ENCODE measurements around the gene ZC3H14.
"Not testable (repeated sequence)": the region's sequence is repeated elsewhere in the genome, so short reads cannot be mapped to it uniquely, and the experiment has no call there.

ZC3H14 gene

GRCh38 chr14:88562831-88563686 lies at the start of gene ZC3H14:
Gene ZC3H14, plus strand, starts transcription at chr14:88563037. Its CDS starts 97 bp downstream, at chr14:88563134.
- peak; percentile 81 to 87 for DNase-seq (ENCODE audit: extremely low read depth in 1 of 2, low read depth in 1 of 2)

- no peak for DNase-seq (ENCODE audit: extremely low read depth in 1 of 2, low read depth in 1 of 2)
Measured at GRCh38 chr14:88515499-88516221, 47.2 kb upstream of the ZC3H14 start.

GRCh38 chr14:88516861-88517357 lies 45.9 kb upstream of the ZC3H14 start:
- DNase-seq (ENCODE audit: extremely low read depth in 1 of 2, low read depth in 1 of 2) = no peak

DNA sequence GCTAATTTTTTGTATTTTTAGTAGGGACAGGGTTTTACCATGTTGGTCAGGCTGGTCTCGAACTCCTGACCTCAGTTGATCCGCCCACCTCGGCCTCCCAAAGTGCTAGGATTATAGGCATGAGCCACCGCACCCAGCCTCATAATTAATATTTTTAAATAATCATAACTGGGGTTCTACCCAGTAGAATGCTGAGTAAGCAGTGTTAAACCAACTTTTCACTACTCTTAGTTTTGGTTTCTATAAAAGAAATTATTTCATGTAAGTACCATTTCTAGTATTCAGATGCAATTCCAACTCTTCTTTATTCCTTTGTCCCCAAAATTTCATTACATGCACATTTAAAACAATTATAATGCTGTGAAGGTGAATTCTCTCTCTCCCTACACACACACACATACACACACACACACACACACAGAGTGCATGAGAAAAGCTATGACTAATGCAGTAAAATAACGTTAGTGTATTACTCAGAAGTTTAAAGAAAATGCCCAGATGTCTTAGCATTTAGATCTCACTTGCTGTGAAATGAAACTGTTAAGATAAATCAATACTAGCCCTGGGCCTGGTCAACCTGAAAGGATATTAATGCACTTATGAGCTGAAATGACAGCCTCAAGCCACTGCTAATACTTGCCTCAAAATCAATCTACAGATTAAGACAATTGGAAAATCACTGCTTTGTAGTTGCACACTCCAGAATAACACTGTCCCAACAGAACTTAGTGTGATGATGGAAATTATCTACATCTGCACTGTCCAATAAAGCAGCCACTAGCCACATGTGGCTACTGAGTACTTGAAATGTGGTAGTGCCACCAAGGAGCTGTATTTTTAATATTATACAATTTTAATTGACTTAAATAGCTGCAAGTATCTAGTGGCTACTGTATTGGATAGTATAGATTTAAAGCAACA lies 44.0 kb upstream of the ZC3H14 start:
- DNase-seq (ENCODE audit: extremely low read depth in 1 of 2, low read depth in 1 of 2) = no peak

- DNase-seq (ENCODE audit: extremely low read depth in 1 of 2, low read depth in 1 of 2) = no peak
Measured at GRCh38 chr14:88519907-88520306, 42.9 kb upstream of the ZC3H14 start.

DNA sequence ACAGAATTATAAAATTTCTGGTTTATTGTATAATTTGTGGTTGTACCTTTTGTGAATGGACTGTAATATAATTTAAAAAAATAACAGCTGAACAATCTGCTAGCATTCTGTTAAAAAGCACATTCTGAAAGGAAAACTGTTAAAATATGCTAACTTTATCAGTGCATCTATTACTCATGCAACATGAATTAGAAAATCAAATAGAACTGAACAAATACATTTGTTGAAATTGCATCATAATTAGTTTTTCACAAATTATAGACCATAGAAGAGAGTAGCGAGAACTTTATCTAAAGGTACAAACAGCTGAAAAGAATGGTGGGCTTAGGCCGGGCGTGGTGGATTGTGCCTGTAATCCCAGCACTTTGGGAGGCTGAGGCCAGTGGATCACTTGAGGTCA lies 41.0 kb upstream of the ZC3H14 start:
- DNase-seq (ENCODE audit: extremely low read depth in 1 of 2, low read depth in 1 of 2) = no peak

DNA sequence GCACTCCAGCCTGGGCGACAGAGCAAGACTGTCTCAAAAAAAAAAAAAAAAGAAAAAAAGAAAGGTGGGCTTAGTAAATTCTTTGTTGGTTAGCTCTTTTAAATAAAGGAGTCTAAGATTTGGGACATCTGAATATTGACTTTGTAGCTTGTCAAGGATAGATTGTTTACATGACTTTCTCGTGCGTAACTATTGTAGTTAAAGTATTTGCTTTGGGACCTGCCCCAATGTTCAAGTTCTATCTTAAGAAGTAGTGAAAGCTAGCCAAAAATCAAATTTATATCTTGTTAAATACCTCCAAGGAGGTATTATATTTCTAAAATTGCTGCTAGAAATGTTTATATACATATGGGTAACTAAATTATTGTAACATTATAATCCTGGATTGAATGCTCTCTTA lies 40.4 kb upstream of the ZC3H14 start:
- no peak for DNase-seq (ENCODE audit: extremely low read depth in 1 of 2, low read depth in 1 of 2)

GRCh38 chr14:88529889-88530288 lies 32.9 kb upstream of the ZC3H14 start:
- not testable (repeated sequence) for DNase-seq (ENCODE audit: extremely low read depth in 1 of 2, low read depth in 1 of 2)

DNA sequence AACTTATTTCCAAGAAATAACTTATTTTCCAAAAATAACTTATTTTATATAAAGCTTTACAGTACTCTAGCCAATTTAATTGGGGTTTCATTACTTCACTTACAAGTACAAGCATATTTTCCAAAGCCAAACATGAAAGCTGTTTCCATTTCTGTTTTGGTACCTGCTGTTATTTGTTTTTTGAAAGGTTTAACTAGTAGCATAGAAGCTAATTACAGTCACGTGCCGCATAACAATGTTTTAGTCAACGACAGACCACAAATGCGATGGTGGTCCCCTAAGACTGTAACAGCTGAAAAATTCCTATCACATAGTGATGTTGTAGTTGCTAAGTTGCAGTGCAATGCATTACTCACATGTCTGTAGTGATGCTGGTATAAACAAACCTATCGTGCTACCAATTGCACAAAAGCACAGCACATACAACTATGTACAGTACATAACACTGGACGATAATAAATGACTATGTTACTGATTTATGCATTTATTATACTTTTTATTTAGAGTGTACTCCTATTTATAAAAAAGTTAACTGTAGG lies 29.7 kb upstream of the ZC3H14 start:
- DNase-seq (ENCODE audit: extremely low read depth in 1 of 2, low read depth in 1 of 2) = no peak

GRCh38 chr14:88535149-88535548 lies 27.7 kb upstream of the ZC3H14 start:
- DNase-seq (ENCODE audit: extremely low read depth in 1 of 2, low read depth in 1 of 2) = no peak

- DNase-seq (ENCODE audit: extremely low read depth in 1 of 2, low read depth in 1 of 2) = no peak
Measured at GRCh38 chr14:88535813-88536212, 27.0 kb upstream of the ZC3H14 start.

GRCh38 chr14:88541324-88541723 lies 21.5 kb upstream of the ZC3H14 start:
- no peak for DNase-seq (ENCODE audit: extremely low read depth in 1 of 2, low read depth in 1 of 2)

DNA sequence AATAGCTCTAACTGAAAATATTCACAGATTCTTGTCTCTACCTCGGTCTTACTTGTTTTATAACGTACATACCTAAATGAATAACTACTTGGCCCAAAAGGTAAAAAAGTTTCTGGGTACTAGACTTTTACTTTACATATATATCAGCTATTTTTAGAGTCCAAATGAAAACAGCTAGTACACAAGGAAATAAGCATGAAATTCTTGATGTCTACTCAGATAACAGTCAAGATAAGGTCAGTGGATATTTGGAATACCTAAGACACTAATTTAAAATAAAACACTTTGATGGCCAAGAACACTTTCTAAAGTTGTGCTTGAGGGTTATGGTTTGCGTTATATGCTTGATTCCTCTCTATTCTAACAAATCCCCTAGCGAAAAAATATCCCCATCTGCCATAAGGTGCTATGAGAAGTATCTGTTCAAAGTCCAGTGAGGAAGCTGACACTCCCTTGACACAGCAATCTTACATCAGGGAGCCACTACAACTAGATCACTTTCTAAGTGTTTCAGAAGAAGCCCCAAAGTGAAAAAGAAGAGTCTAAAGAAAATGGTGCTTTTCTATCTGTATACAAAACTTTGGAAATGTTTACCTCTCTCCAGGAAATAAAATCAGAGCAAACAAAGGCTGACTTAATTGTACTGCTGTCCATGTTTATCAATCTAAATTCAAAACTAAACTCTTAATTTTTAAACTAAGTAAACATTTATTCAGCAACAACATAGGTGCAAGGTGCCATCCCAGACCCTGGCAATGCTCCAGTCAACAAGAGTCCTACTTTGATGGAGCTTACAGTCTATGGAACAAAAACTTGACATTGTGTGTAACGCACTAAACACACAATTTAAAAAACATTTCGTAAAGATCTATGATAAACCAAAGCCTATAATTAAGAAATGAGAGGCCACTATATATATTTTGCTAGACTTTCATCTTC lies 19.7 kb upstream of the ZC3H14 start:
- DNase-seq (ENCODE audit: extremely low read depth in 1 of 2, low read depth in 1 of 2) = no peak

- DNase-seq (ENCODE audit: extremely low read depth in 1 of 2, low read depth in 1 of 2) = no peak
Measured at GRCh38 chr14:88545256-88545655, 17.6 kb upstream of the ZC3H14 start.

GRCh38 chr14:88546621-88547385 lies 16.0 kb upstream of the ZC3H14 start:
- DNase-seq (ENCODE audit: extremely low read depth in 1 of 2, low read depth in 1 of 2) = no peak

DNA sequence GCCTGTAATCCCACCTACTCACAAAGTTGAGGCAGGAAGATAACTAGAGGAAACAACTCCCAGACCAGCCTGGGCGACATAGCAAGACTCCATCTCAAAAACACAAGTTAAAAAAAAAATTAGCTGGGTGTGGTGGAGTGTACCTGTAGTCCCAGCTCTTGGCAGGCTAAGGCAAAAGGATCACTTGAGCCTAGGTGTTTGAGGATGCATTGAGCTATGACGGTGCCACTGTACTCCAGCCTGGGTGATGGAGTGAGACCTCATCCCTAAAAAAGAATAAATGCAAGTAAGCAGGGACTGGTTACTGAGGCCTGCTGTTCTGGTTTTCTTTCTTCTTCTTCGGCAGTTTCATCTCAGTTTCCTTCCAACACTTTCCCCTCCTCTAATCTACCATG lies 15.5 kb upstream of the ZC3H14 start:
- DNase-seq (ENCODE audit: extremely low read depth in 1 of 2, low read depth in 1 of 2) = no peak

GRCh38 chr14:88550078-88550477 lies 12.8 kb upstream of the ZC3H14 start:
- DNase-seq (ENCODE audit: extremely low read depth in 1 of 2, low read depth in 1 of 2) = no peak

DNA sequence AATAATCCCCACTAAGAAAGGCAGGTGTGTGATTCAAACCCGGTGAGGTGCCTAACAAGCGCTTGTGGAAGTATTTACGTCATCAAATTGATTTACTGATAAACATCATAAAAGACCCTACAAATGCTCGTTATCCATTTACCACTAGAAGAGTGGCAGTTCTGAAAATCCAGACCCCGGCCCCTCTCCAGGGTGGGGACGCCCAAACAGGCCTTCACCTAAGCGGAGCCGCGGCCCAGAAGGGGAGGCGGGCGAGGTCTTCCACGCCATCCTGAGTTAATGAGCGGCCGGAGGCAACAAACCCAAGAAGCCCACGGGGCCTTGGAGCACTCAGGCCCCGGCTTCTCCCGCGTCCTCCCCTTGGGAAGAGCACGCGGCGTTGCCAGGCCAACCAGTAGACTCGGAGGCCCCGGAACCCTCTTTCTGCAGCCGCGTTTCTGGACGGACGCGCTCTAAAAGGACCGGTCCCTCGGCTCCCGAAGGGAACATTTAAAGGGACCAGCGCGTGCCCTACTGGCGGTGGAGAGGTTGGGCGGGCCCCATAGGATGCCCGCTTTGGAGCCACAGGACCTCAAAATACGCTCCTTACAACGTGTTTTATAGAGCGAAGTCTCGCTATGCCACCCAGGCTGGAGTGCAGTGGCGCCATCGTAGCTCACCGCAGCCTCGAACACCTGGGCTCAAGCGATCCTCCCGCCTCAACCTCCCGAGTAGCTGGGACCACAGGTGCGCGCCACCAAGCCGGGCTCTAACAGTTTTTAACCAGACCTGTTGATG lies 11.6 kb upstream of the ZC3H14 start:
- DNase-seq (ENCODE audit: extremely low read depth in 1 of 2, low read depth in 1 of 2) = peak in 1 of 2 donors; percentile 31
